HG03280 (cell line): ENCODE measurements around the gene AGPAT3.

Source experiments
- ATAC-seq: cut with Tn5 transposase; IDR thresholded peaks from one replicate; pipeline ENCODE4 v1.9.1; 2021; ENCODE audit warnings: mild to moderate bottlenecking, moderate library complexity; ENCODE audit not compliant: unreplicated experiment

The AGPAT3 gene

DNA sequence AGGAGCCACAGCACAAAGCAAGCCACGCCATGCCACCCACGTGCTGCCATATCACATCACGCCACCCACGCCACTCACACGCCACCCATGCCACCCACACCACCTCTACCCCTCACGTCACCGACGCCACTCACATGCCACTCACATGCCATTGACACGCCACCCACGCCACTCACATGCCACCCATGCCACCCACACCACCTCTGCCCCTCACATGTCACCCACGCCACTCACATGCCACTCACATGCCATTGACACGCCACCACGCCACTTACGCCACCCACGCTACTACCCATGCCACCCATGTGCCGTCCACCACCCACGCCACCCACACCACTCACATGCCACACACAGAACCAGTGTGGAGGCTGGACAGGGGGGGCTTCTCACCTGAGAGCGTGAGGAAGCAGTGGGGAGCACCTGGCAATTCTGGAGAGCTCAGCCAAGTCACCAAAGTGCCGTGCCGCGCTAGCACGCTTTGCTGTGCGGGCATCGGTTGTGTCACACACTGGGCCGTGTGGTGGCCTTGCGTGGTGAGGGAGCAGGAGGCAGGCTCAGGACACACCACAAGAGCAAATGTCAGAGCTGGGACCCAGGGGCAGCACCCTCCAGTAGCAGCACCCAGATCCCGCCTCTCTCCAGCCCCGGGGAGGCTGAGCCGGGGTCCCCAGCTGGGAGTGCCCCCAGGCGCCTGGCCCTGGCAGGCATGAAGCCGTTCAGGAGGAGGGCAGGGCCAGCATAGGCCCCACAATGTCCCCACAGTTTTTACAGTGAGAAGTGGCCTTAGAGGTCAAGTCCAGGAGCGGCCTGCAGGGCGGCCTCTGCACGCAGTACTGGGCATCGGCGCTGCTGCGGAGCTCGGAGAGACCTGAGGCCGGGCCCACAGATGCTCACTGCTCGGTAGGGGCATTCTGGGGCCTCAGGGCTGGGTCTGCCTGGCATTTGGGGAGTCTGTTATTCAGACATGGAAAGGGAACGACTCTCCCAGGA, 70.0 kb downstream of the AGPAT3 start:
- no peak for ATAC-seq

GRCh38 chr21:43935711-43936110, 70.7 kb downstream of the AGPAT3 start:
- ATAC-seq, result no peak

GRCh38 chr21:43936247-43936967, 71.4 kb downstream of the AGPAT3 start:
- ATAC-seq, result no peak

GRCh38 chr21:43937051-43937832, 72.2 kb downstream of the AGPAT3 start:
- ATAC-seq, result no peak

- no peak for ATAC-seq
Observed at GRCh38 chr21:43937891-43938309, 72.9 kb downstream of the AGPAT3 start.

DNA sequence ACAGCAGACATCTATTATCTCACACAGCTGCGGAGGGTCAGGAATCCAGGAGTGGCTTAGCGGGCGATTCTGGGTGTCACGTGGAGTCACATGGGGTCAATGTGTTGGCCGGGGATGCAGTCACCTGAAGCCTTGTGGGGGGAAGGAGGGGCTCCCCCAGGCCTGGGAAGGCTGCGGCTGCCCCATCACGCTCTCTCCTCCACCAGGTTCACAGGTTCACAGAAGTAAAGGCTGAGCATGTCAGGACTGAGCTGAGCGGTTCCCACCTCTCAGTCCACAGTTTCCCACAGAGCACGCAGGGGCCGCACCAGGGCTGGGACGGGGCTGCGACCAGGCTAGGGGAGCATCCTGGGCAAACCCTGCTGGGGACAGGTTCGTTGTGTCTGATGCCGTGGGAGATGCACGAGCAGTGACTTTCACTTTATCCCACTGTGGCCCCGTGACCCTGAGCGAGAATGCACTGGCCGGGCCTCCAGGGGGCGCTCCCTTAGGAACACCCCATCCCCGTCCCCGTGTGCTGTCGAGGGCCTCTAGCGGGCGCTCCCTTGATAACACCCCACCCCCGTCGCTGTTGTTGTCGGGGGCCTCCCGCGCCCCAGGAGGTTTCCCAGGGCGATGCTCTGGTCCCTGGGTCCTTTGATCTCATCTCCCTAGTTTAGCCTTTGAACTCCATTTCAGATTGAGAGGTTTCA, 73.9 kb downstream of the AGPAT3 start:
- ATAC-seq, result peak; percentile 87

GRCh38 chr21:43939443-43940328, 74.7 kb downstream of the AGPAT3 start:
- ATAC-seq, result no peak

GRCh38 chr21:43940329-43941050, 75.5 kb downstream of the AGPAT3 start:
- ATAC-seq, result no peak

DNA sequence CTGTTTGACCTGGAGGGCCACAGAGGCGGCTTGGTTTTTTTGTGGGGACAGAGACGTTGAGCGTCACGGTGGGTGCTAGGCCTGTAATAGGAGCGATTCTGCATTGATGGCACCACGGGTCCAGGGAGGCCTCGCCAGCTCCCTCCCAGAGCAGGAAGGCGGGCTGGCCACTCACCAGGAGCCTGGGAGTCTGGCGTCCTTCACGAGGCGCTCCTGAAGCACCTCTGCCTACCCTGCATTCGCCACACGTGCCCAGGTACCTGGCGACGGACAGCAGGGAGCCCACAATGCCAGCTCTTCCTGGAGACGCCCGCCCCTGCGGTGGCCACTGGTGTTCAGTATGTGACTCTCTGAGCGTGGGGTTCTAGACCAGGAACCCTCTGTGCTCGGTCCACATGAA, 77.2 kb downstream of the AGPAT3 start:
- no peak for ATAC-seq

- no peak for ATAC-seq
Observed at GRCh38 chr21:43942621-43943020, 77.6 kb downstream of the AGPAT3 start.

GRCh38 chr21:43943512-43944077, 78.6 kb downstream of the AGPAT3 start:
- ATAC-seq, result no peak

DNA sequence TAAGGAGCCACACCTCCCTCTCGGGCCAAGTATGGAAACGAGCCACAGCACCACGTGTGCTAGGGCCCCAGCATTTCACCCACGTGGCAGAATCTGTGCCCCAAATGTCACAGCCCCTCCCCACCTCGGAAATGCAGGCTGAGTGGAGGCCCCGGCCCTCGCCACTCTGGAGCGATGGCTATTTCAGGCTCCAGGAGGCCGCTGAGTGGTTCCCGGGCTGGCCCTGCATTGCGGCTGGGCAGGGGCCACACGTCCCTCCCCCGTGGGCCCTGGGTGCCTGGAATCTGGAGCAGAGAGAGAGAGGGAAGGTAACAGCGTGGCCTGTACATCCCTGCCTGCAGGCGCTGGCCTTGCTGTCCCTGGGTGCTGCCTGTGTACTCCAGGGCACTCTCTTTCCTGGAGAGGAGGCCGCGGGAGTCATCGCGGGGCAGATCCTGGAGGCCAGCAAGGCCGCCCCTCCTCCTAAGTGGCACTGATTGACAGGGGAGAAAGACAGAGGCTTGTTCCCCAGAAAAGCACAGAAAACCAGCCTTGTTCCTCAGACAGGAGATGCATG, 79.1 kb downstream of the AGPAT3 start:
- no peak for ATAC-seq

DNA sequence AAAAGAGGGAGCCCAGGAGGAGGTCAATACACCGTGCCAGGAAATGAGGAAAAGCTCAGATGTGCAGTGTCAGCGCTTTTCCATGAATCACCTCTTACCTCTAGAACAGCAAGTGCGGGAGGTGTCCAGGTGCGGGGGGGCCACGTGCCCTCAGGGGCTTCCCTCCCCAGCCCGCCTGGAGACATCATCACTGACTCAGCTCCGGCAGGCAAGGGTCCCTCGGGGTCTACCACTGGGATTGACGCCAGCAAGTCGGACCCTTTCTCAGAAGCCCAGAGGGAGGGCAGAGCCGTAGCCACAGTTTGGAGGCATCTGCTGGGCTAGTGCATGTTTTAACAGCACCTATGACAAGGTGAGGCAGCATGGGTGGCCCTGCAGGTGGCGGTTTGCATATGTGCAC, 79.7 kb downstream of the AGPAT3 start:
- ATAC-seq, result no peak

- no peak for ATAC-seq
Observed at GRCh38 chr21:43948740-43949498, 83.9 kb downstream of the AGPAT3 start.

DNA sequence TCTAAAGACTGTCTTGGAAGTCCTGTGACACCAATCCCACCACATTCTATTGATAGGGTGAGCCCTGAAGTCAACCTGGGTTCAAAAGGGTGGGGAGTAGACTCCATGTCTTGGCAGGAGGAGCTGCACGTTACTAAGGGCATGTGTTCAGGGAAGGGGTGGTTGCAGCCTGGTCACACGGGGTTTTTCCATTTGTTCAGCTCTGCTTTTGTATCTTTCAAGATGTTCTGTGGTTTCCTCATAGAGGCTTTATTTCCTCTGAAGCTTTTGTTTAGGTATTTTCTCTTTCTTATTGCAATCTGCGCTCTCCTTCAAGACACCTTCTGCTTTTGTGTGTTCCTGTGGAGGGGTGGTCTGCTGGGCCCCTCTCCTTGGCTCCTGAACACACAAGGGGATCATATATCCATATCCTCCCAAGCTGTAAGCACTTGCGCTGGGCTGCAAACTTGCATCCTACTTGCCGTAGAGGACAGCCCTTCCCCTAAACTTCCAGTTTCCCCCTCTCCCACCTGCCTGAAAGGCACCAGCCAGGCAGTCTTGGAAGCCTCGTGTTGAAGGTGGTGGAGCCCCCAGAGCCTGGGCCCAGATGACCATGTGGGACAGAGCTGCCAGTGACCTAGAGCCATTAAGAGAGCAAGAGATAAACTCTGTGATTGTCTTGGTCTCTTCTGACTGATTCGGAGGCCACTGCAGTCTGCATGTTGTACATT, 84.6 kb downstream of the AGPAT3 start:
- no peak for ATAC-seq

DNA sequence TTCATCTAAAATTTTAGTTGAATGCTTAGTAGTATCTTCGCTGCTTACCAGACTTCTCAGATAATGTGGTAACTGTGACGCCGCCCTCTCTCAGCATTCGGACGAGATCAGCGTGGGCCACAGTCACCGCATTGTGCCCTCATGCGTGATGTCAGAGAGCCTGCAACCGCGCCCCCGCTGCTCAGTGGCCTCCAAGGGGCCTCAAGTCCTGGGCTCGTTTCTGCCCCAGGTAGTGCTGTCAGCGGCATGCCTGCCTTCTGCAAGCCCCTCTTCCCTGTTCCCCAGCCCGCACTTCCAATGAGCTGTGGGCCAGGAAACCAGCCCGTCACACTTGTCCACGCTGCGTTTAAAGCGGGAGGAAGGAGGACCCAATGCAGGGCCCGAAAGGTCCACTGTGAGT, 85.5 kb downstream of the AGPAT3 start:
- ATAC-seq, result no peak

DNA sequence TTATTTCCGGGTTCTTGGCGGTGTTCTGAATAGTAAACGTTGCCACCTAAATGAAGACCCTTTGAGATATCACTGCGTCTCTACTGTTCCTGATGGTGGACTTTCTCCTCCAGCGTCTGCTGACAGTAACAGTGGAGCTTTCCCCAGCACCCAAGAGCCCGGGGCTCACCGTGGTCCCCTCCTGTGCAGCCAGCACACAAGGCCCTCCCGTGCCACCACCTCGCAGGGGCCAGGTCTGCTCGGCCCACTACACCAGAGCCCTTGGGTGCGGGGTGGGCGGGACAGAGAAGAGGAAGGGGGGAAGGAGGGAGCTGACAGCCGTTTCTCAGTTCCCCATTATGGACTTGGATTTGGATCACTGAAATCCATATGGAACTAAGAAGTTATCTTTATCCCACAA, 85.9 kb downstream of the AGPAT3 start:
- ATAC-seq, result no peak
